Endothelial cell of umbilical vein (primary cell): ENCODE measurements around the gene SP8. TPM values are rescaled to one million over a fixed set of nuclear protein-coding genes. Genes with fewer than 3 reads are reported as not detected.

ENCODE experiments used
- BruUV-seq: library from RNA; stranded (reverse); fragments of 400-500 nt; replicated peaks from 2 replicates; lab custom pipeline; 2021; lab: Mats Ljungman, UMichigan
- CTCF ChIA-PET: fragments of 300-600, 350-600 bp; sonication (Branson Sonifier 250); formaldehyde crosslinking; loops from one replicate; lab custom pipeline; 2021; ENCODE audit warnings: antibody characterized with exemption, inconsistent platforms; lab: Charles Lee
- POLR2A ChIA-PET: fragments of 300-600, 350-600 bp; sonication (Branson Sonifier 250); formaldehyde crosslinking; loops from one replicate; lab custom pipeline; 2021; ENCODE audit warnings: antibody characterized with exemption, inconsistent platforms; lab: Charles Lee
- DNase-seq: peaks from one replicate; pipeline ENCODE4 v3.0.0-alpha.2; 2011; ENCODE audit warnings: low read depth, low spot score
- FAIRE-seq: peaks from 2 replicates; lab custom pipeline; 2011; peaks lifted over from hg19 to GRCh38; lab: Jason Lieb, UNC
- H2AFZ ChIP-seq: 2 replicates; pipeline ENCODE4 v1.6.0; 2012; ENCODE audit warnings: low read depth, low read length, control low read depth, inconsistent platforms
- H3K27ac ChIP-seq: 2 replicates; pipeline ENCODE4 v1.5.1; 2011; ENCODE audit warnings: low read depth, mild to moderate bottlenecking, control low read depth, low read length, moderate library complexity; ENCODE audit not compliant: insufficient read depth
- H3K27me3 ChIP-seq, 2 experiments: 2 replicates each; pipeline versions ENCODE4 v1.6.0 to v1.6.1; 2011; ENCODE audit warnings: low read length in 2 of 2, mixed read lengths in 1 of 2; ENCODE audit not compliant: control insufficient read depth in 2 of 2, insufficient read depth in 2 of 2
- H3K36me3 ChIP-seq, 2 experiments: 2 replicates in 1 of 2; 3 replicates in 1 of 2; pipeline ENCODE4 v1.5.1; 2011; ENCODE audit warnings: low read length in 2 of 2, mild to moderate bottlenecking in 1 of 2, moderate library complexity in 1 of 2; ENCODE audit not compliant: control insufficient read depth in 2 of 2, insufficient read depth in 2 of 2; ENCODE audit errors: extremely low read depth in 1 of 2
- H3K4me1 ChIP-seq: 3 replicates; pipeline ENCODE4 v1.5.1; 2011; ENCODE audit warnings: mild to moderate bottlenecking, low read length; ENCODE audit not compliant: control insufficient read depth, insufficient read depth; ENCODE audit errors: extremely low read depth
- H3K4me2 ChIP-seq: 2 replicates; pipeline ENCODE4 v1.6.1; 2011; ENCODE audit warnings: low read length, control low read depth, mixed read lengths; ENCODE audit not compliant: insufficient read depth
- H3K4me3 ChIP-seq, 3 experiments: fragments of 200-600 bp in 1 of 3; sonication (generic), shearing (Covaris generic) in 1 of 3; replicated peaks in 1 of 3; 2 replicates each; pipeline ENCODE4 v1.5.1; 2011 to 2016; ENCODE audit warnings: control low read depth in 3 of 3, low read length in 3 of 3, mild to moderate bottlenecking in 2 of 3, inconsistent platforms in 1 of 3, low read depth in 1 of 3, moderate library complexity in 1 of 3; ENCODE audit not compliant: insufficient read depth in 1 of 3
- H3K79me2 ChIP-seq: 2 replicates; pipeline ENCODE4 v1.6.0; 2012; ENCODE audit warnings: low read length, inconsistent platforms; ENCODE audit not compliant: control insufficient read depth, insufficient read depth
- H3K9ac ChIP-seq: replicated peaks from 2 replicates; pipeline ENCODE3; 2011; ENCODE audit warnings: low read length, control low read depth; ENCODE audit not compliant: insufficient read depth; ENCODE audit errors: extremely low read depth
- H3K9me1 ChIP-seq: replicated peaks from 3 replicates; pipeline ENCODE4 v1.6.0; 2011; ENCODE audit warnings: mild to moderate bottlenecking, low read length; ENCODE audit not compliant: control insufficient read depth, insufficient read depth; ENCODE audit errors: extremely low read depth
- H3K9me3 ChIP-seq: replicated peaks from 2 replicates; pipeline ENCODE4 v1.5.1; 2012; ENCODE audit warnings: low read length, inconsistent platforms; ENCODE audit not compliant: control insufficient read depth, insufficient read depth
- H4K20me1 ChIP-seq: replicated peaks from 2 replicates; pipeline ENCODE3; 2011; ENCODE audit warnings: mild to moderate bottlenecking, low read length; ENCODE audit not compliant: control insufficient read depth, insufficient read depth; ENCODE audit errors: extremely low read depth
- CTCF ChIP-seq, 2 donors: IDR thresholded peaks; 1 replicate in 1 of 2; 2 replicates in 1 of 2; pipeline ENCODE4 v1.5.1; 2011; ENCODE audit warnings: low read length in 2 of 2, mild to moderate bottlenecking in 2 of 2, moderate library complexity in 2 of 2, control low read depth in 1 of 2, inconsistent platforms in 1 of 2, low read depth in 1 of 2; ENCODE audit not compliant: insufficient read depth in 1 of 2; ENCODE audit errors: extremely low read depth in 1 of 2
- EZH2 ChIP-seq: IDR thresholded peaks from 2 replicates; pipeline ENCODE4 v1.6.1; 2012; ENCODE audit warnings: borderline replicate concordance, low read depth, mild to moderate bottlenecking, moderate library complexity, low read length, inconsistent platforms; ENCODE audit not compliant: severe bottlenecking
- FOS ChIP-seq: IDR thresholded peaks from 2 replicates; pipeline ENCODE4 v1.6.1; 2011; ENCODE audit warnings: mild to moderate bottlenecking, low read length, moderate library complexity, borderline replicate concordance; ENCODE audit not compliant: insufficient read depth
- GATA2 ChIP-seq: IDR thresholded peaks from 2 replicates; pipeline ENCODE4 v1.7.0; 2011; ENCODE audit warnings: low read depth, mild to moderate bottlenecking, moderate library complexity, mixed read lengths, low read length; ENCODE audit not compliant: insufficient read length, insufficient read depth
- JUN ChIP-seq: IDR thresholded peaks from 2 replicates; pipeline ENCODE4 v1.6.1; 2011; ENCODE audit warnings: borderline replicate concordance, low read depth; ENCODE audit not compliant: insufficient read length, insufficient read depth
- MAX ChIP-seq: IDR thresholded peaks from 2 replicates; pipeline ENCODE4 v1.6.1; 2011; ENCODE audit not compliant: insufficient read depth, insufficient read length
- MYC ChIP-seq: IDR thresholded peaks from one replicate; pipeline ENCODE4 v1.6.1; 2011; ENCODE audit warnings: mild to moderate bottlenecking, low read depth, low read length
- POLR2A ChIP-seq: IDR thresholded peaks from 2 replicates; pipeline ENCODE4 v1.6.1; 2012; ENCODE audit warnings: low read depth, mild to moderate bottlenecking, control low read depth, low read length
- POLR2AphosphoS5 ChIP-seq: IDR thresholded peaks from 2 replicates; pipeline ENCODE4 v1.6.1; 2012; ENCODE audit warnings: low read depth, mild to moderate bottlenecking, control low read depth, low read length, moderate library complexity; ENCODE audit not compliant: insufficient read depth
- dilution Hi-C: fragments of 300-500 bp; cut with MboI; formaldehyde crosslinking; loops from one replicate; pipeline ENCODE4 v1.15.0; 2019; ENCODE audit warnings: low sequenced_read_pairs; ENCODE audit not compliant: extremely low pct_ligation_motif_present
- intact Hi-C: fragments of 100-400 bp; cut with micrococcal nuclease; formaldehyde crosslinking; loops from one replicate; pipeline ENCODE4 v1.10.0; 2022
- polyA plus RNA-seq, 4 experiments: library from polyadenylated mRNA; depleted of rRNA in 3 of 4; stranded (reverse) in 3 of 4; unstranded in 1 of 4; fragments of >200 nt; gene quantifications; 2 replicates each; pipeline versions ENCODE4 v1.2.1 to v1.2.3, GENCODE V29; 2011 to 2012; ENCODE audit warnings: missing spikeins in 1 of 4
- total RNA-seq: library from RNA; stranded (reverse); gene quantifications from 2 replicates; pipeline ENCODE4 v1.2.3, GENCODE V29; 2021

Gene SP8
- total and polyA plus RNA-seq, 2 donors (not counting 3 experiments of a cell fraction or from before 2014, with no cell fraction given): 0.38 to 0.92 TPM

DNA sequence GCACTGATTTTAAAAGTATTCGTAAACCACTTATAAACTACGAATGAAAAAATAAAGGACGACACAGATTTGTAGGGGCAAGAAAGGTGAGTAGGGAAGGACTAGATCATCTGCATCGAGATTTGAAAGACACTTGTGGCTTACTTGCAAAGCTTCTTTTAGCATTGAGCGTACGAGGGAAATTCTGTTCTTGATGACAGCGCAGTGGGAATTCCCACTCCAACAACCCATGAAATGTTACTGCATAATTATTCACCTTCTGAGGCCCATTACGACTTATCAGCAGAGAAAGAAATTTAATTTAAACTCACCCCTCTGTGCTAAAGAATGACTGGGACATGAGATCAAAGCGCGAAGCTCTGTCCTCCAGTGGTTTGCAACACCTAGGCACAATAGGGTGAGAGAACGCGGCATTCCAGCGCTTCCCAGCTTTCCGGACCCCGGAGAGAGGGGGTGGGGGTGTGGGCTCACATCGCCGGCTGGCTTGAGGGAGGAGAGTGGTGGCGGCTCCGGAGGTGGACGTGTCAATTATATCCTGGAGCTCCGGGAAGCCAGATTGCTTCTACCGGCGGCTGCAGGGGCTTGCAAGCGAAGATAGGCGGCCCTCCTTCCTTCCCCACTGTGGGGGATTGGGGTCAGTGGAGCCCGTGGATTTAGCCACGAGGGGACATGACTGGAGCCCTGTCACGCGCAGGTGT is 10.3 kb downstream of the SP8 start:
- Histone ChIP-seq H3K27ac (no peak overlapping the region), H3K27me3 (peaks cover 48 to 71% of the 10 kb centered on the region in 2 experiments), H3K4me1 (peaks cover 5% of the 10 kb centered on the region), H3K9me3 (no peaks in the 10 kb centered on the region), H3K36me3 (no peaks in the 10 kb centered on the region), H3K79me2 (no peaks in the 10 kb centered on the region), H4K20me1 (no peaks in the 10 kb centered on the region), H2AFZ (no peak overlapping the region), H3K9me1 (no peaks in the 10 kb centered on the region), H3K4me3 (no peak overlapping the region), H3K4me2 (no peak overlapping the region), H3K9ac (no peak overlapping the region)
- ChIA-PET POLR2A (no interaction called here), CTCF (interaction anchor here (0.9 to 9.5 kb wide), 5 partner anchors 16 to 1307 kb away, joined by 5 to 223 read pairs (median 8); no protein-coding TSS in a partner anchor)
- DNase-seq (no peak), FAIRE-seq (no peak)
- dilution Hi-C loops (no loop called here), intact Hi-C loops (no loop called here)
- TF ChIP-seq POLR2AphosphoS5: no peak
- peak; percentile 82 for TF ChIP-seq EZH2
- BruUV-seq: no TSS peak

DNA sequence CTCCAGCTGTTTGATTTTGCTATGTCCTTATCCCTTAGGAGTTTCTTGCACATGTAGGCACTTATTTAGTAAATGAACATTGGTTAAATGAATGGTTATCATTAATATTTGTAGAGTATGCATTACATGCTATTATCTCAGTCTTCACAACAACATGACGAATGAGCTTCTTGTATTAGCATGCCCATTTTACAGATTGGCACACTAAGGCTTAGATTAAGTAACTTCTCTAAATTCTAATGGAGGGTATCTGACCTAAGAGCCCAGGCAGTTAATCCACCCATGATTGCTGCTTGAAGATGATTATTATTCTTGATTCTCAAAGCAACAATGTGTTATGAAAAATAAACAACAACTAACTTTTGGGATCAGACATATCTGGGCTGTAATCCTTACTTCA is 32.7 kb downstream of the SP8 start:
- Histone ChIP-seq H3K9me3 (no peaks in the 10 kb centered on the region), H4K20me1 (no peaks in the 10 kb centered on the region), H3K79me2 (no peaks in the 10 kb centered on the region), H2AFZ (no peak overlapping the region), H3K27me3 (no peaks in the 10 kb centered on the region), H3K4me3 (no peak overlapping the region), H3K4me1 (no peaks in the 10 kb centered on the region), H3K27ac (no peak overlapping the region), H3K9me1 (no peaks in the 10 kb centered on the region), H3K36me3 (no peaks in the 10 kb centered on the region), H3K4me2 (no peak overlapping the region), H3K9ac (no peak overlapping the region)
- no TSS peak for BruUV-seq
- POLR2A ChIA-PET: no interaction called here
- no peak for DNase-seq
- FAIRE-seq: no peak
- dilution Hi-C loops: no loop called here
- TF ChIP-seq JUN (no peak), MAX (no peak), CTCF (IDR thresholded peaks at IDR 0.05; ENCODE audit: extremely low read depth in 1 of 2, insufficient read depth in 1 of 2, low read depth in 1 of 2, low read length in 2 of 2) (no peak), FOS (no peak), MYC (no peak), EZH2 (no peak), GATA2 (no peak), POLR2A (no peak), POLR2AphosphoS5 (no peak)
- CTCF ChIA-PET: no interaction called here
- intact Hi-C loops: no loop called here
